ENCODE data around the gene CASKIN1.

CASKIN1 gene

GRCh38 chr16:2236337-2237101 is 40.1 kb upstream of the CASKIN1 start, which contains the start of gene DNASE1L2:
TSS of gene DNASE1L2 (plus strand) at chr16:2236444. CDS start at chr16:2236817, 373 bp downstream.
- no CpG with 5 or more reads among the region's 64 CpGs for WGBS, 2 donors (ENCODE audit: extremely low coverage in 2 of 2, insufficient read length in 2 of 2, insufficient replicate concordance in 1 of 2)
- Histone ChIP-seq H3K27ac (replicated peaks; ENCODE audit: low read length) (no peak within 1 kb of the TSS), H3K9ac (ENCODE audit: low read depth, low read length, poor library complexity) (peak within 1 kb of the TSS; percentile 72), H4K8ac (ENCODE audit: low read depth, low read length) (peak within 1 kb of the TSS; percentile 3), H2BK12ac (ENCODE audit: low read length) (peak within 1 kb of the TSS; percentile 46), H3K18ac (ENCODE audit: low read length) (peak within 1 kb of the TSS; percentile 90), H3K4me1 (ENCODE audit: control insufficient read depth in 2 of 2, insufficient read depth in 1 of 2, low read depth in 1 of 2, low read length in 2 of 2) (peaks cover 0 to 16% of the 10 kb centered on the region in 2 donors), H3K23ac (ENCODE audit: low read depth, low read length, poor library complexity) (peak within 1 kb of the TSS; percentile 80), H3K4me2 (ENCODE audit: insufficient read depth, low read length, poor library complexity, severe bottlenecking) (peak within 1 kb of the TSS; percentile 77), H2BK15ac (ENCODE audit: low read length) (no peak within 1 kb of the TSS), H3K4me3 (ENCODE audit: low read length in 2 of 2) (peak within 1 kb of the TSS in 1 of 2 donors; percentile 67), H2AFZ (ENCODE audit: low read length) (no peak within 1 kb of the TSS), H3K79me1 (ENCODE audit: low read depth, low read length) (peaks cover 10% of the 10 kb centered on the region), H3K27me3 (ENCODE audit: control insufficient read depth in 3 of 3, insufficient read depth in 3 of 3, low read depth in 1 of 3, low read length in 3 of 3) (peaks cover 0 to 22% (median 7%) of the 10 kb centered on the region in 3 experiments), H3K36me3 (replicated peaks in 1 of 2; ENCODE audit: control insufficient read depth in 2 of 2, insufficient read depth in 2 of 2, low read length in 2 of 2) (peaks cover 27 to 77% of the 10 kb centered on the region in 2 donors), H2BK5ac (ENCODE audit: low read length) (peak within 1 kb of the TSS; percentile 82), H3K9me3 (replicated peaks in 1 of 2; ENCODE audit: control insufficient read depth in 2 of 2, insufficient read depth in 1 of 2, low read depth in 1 of 2, low read length in 2 of 2) (peaks cover 0 to 1% of the 10 kb centered on the region in 2 donors), H2BK120ac (ENCODE audit: low read depth, low read length) (no peak within 1 kb of the TSS), H3K4ac (ENCODE audit: low read length) (peak within 1 kb of the TSS; percentile 66), H3K14ac (ENCODE audit: low read length) (peak within 1 kb of the TSS; percentile 56), H2AK5ac (ENCODE audit: low read depth, low read length) (peak within 1 kb of the TSS; percentile 95), H4K91ac (ENCODE audit: low read depth, low read length, poor library complexity) (peak within 1 kb of the TSS; percentile 30)
- peak; percentile 43 for DNase-seq (ENCODE audit: low spot score)

- Histone ChIP-seq H3K27ac (replicated peaks; ENCODE audit: low read length) (no peak overlapping the region), H3K27me3 (ENCODE audit: control insufficient read depth in 3 of 3, insufficient read depth in 3 of 3, low read depth in 1 of 3, low read length in 3 of 3) (peaks cover 0 to 22% (median 7%) of the 10 kb centered on the region in 3 experiments), H3K9me3 (replicated peaks in 1 of 2; ENCODE audit: control insufficient read depth in 2 of 2, insufficient read depth in 1 of 2, low read depth in 1 of 2, low read length in 2 of 2) (peaks cover 0 to 1% of the 10 kb centered on the region in 2 donors), H2BK120ac (ENCODE audit: low read depth, low read length) (no peak overlapping the region), H2BK15ac (ENCODE audit: low read length) (no peak overlapping the region), H3K79me1 (ENCODE audit: low read depth, low read length) (peaks cover 10% of the 10 kb centered on the region), H3K36me3 (replicated peaks in 1 of 2; ENCODE audit: control insufficient read depth in 2 of 2, insufficient read depth in 2 of 2, low read length in 2 of 2) (peaks cover 29 to 79% of the 10 kb centered on the region in 2 donors), H3K4ac (ENCODE audit: low read length) (peak overlapping the region; percentile 66), H3K23ac (ENCODE audit: low read depth, low read length, poor library complexity) (peak overlapping the region; percentile 80), H3K18ac (ENCODE audit: low read length) (no peak overlapping the region), H2BK5ac (ENCODE audit: low read length) (no peak overlapping the region), H2AK5ac (ENCODE audit: low read depth, low read length) (no peak overlapping the region), H3K4me1 (ENCODE audit: control insufficient read depth in 2 of 2, insufficient read depth in 1 of 2, low read depth in 1 of 2, low read length in 2 of 2) (peaks cover 0 to 16% of the 10 kb centered on the region in 2 donors), H3K4me2 (ENCODE audit: insufficient read depth, low read length, poor library complexity, severe bottlenecking) (peak overlapping the region; percentile 11), H3K9ac (ENCODE audit: low read depth, low read length, poor library complexity) (peak overlapping the region; percentile 72), H3K14ac (ENCODE audit: low read length) (peak overlapping the region; percentile 56), H4K91ac (ENCODE audit: low read depth, low read length, poor library complexity) (no peak overlapping the region), H2AFZ (ENCODE audit: low read length) (no peak overlapping the region), H4K8ac (ENCODE audit: low read depth, low read length) (peak overlapping the region; percentile 3), H2BK12ac (ENCODE audit: low read length) (no peak overlapping the region), H3K4me3 (ENCODE audit: low read length in 2 of 2) (no peak overlapping the region)
- no peak for DNase-seq (ENCODE audit: low spot score)
- no CpG with 5 or more reads among the region's 19 CpGs for WGBS, 2 donors (ENCODE audit: extremely low coverage in 2 of 2, insufficient read length in 2 of 2, insufficient replicate concordance in 1 of 2)
These were observed 39.4 kb upstream of the CASKIN1 start for GRCh38 chr16:2235695-2236336.

DNA sequence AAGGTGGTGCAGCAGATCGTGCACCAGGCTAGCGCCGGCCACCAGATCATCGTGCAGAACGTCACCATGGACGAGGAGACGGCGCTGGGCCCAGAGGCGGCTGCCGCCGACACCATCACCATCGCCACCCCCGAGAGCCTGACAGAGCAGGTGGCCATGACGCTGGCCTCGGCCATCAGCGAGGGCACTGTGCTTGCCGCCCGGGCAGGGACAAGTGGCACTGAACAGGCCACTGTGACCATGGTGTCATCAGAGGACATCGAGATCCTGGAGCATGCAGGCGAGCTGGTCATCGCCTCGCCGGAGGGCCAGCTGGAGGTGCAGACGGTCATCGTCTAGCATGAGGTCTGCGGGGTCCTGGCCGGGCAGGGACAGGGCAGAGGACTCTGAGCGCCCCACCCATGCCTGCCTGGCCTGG is 38.8 kb upstream of the CASKIN1 start:
- no peak overlapping the region for H3K14ac ChIP-seq (ENCODE audit: low read length)
- no peak overlapping the region for H2AK5ac ChIP-seq (ENCODE audit: low read depth, low read length)
- H3K23ac ChIP-seq (ENCODE audit: low read depth, low read length, poor library complexity), result peak overlapping the region; percentile 80
- H3K4ac ChIP-seq (ENCODE audit: low read length), result no peak overlapping the region
- peaks cover 12% of the 10 kb centered on the region for H3K79me1 ChIP-seq (ENCODE audit: low read depth, low read length)
- no peak overlapping the region for H2AFZ ChIP-seq (ENCODE audit: low read length)
- peak overlapping the region; percentile 10 for H2BK12ac ChIP-seq (ENCODE audit: low read length)
- H3K18ac ChIP-seq (ENCODE audit: low read length), result no peak overlapping the region
- no peak overlapping the region for H2BK5ac ChIP-seq (ENCODE audit: low read length)
- peaks cover 0 to 16% of the 10 kb centered on the region in 2 donors for H3K4me1 ChIP-seq (ENCODE audit: control insufficient read depth in 2 of 2, insufficient read depth in 1 of 2, low read depth in 1 of 2, low read length in 2 of 2)
- no peak overlapping the region for H4K8ac ChIP-seq (ENCODE audit: low read depth, low read length)
- H4K91ac ChIP-seq (ENCODE audit: low read depth, low read length, poor library complexity), result peak overlapping the region; percentile 30
- H2BK120ac ChIP-seq (ENCODE audit: low read depth, low read length), result no peak overlapping the region
- no peak overlapping the region for H3K4me2 ChIP-seq (ENCODE audit: insufficient read depth, low read length, poor library complexity, severe bottlenecking)
- no CpG with 5 or more reads among the region's 28 CpGs for WGBS, 2 donors (ENCODE audit: extremely low coverage in 2 of 2, insufficient read length in 2 of 2, insufficient replicate concordance in 1 of 2)
- H3K9ac ChIP-seq (ENCODE audit: low read depth, low read length, poor library complexity), result peak overlapping the region; percentile 44
- H3K27ac ChIP-seq (replicated peaks; ENCODE audit: low read length), result no peak overlapping the region
- H3K9me3 ChIP-seq (replicated peaks in 1 of 2; ENCODE audit: control insufficient read depth in 2 of 2, insufficient read depth in 1 of 2, low read depth in 1 of 2, low read length in 2 of 2), result peaks cover 0 to 1% of the 10 kb centered on the region in 2 donors
- peak overlapping the region in 1 of 2 donors; percentile 23 for H3K4me3 ChIP-seq (ENCODE audit: low read length in 2 of 2)
- no peak overlapping the region for H2BK15ac ChIP-seq (ENCODE audit: low read length)
- H3K36me3 ChIP-seq (replicated peaks in 1 of 2; ENCODE audit: control insufficient read depth in 2 of 2, insufficient read depth in 2 of 2, low read length in 2 of 2), result peaks cover 34 to 80% of the 10 kb centered on the region in 2 donors
- DNase-seq (ENCODE audit: low spot score), result no peak
- peaks cover 0 to 22% (median 7%) of the 10 kb centered on the region in 3 experiments for H3K27me3 ChIP-seq (ENCODE audit: control insufficient read depth in 3 of 3, insufficient read depth in 3 of 3, low read depth in 1 of 3, low read length in 3 of 3)

GRCh38 chr16:2234813-2235170 is 38.4 kb upstream of the CASKIN1 start:
- peaks cover 0 to 1% of the 10 kb centered on the region in 2 donors for H3K9me3 ChIP-seq (replicated peaks in 1 of 2; ENCODE audit: control insufficient read depth in 2 of 2, insufficient read depth in 1 of 2, low read depth in 1 of 2, low read length in 2 of 2)
- H4K91ac ChIP-seq (ENCODE audit: low read depth, low read length, poor library complexity), result no peak overlapping the region
- peaks cover 36 to 82% of the 10 kb centered on the region in 2 donors for H3K36me3 ChIP-seq (replicated peaks in 1 of 2; ENCODE audit: control insufficient read depth in 2 of 2, insufficient read depth in 2 of 2, low read length in 2 of 2)
- no peak overlapping the region for H2AFZ ChIP-seq (ENCODE audit: low read length)
- no peak for DNase-seq (ENCODE audit: low spot score)
- H3K4me2 ChIP-seq (ENCODE audit: insufficient read depth, low read length, poor library complexity, severe bottlenecking), result no peak overlapping the region
- peak overlapping the region; percentile 80 for H3K23ac ChIP-seq (ENCODE audit: low read depth, low read length, poor library complexity)
- H2BK15ac ChIP-seq (ENCODE audit: low read length), result no peak overlapping the region
- H3K14ac ChIP-seq (ENCODE audit: low read length), result no peak overlapping the region
- no peak overlapping the region for H2BK5ac ChIP-seq (ENCODE audit: low read length)
- no peak overlapping the region for H3K18ac ChIP-seq (ENCODE audit: low read length)
- peaks cover 14% of the 10 kb centered on the region for H3K79me1 ChIP-seq (ENCODE audit: low read depth, low read length)
- H2AK5ac ChIP-seq (ENCODE audit: low read depth, low read length), result no peak overlapping the region
- no peak overlapping the region for H2BK120ac ChIP-seq (ENCODE audit: low read depth, low read length)
- H3K4ac ChIP-seq (ENCODE audit: low read length), result no peak overlapping the region
- H3K4me1 ChIP-seq (ENCODE audit: control insufficient read depth in 2 of 2, insufficient read depth in 1 of 2, low read depth in 1 of 2, low read length in 2 of 2), result peaks cover 0 to 16% of the 10 kb centered on the region in 2 donors
- H4K8ac ChIP-seq (ENCODE audit: low read depth, low read length), result no peak overlapping the region
- H2BK12ac ChIP-seq (ENCODE audit: low read length), result no peak overlapping the region
- no peak overlapping the region for H3K9ac ChIP-seq (ENCODE audit: low read depth, low read length, poor library complexity)
- H3K27me3 ChIP-seq (ENCODE audit: control insufficient read depth in 3 of 3, insufficient read depth in 3 of 3, low read depth in 1 of 3, low read length in 3 of 3), result peaks cover 0 to 22% (median 7%) of the 10 kb centered on the region in 3 experiments
- no peak overlapping the region for H3K27ac ChIP-seq (replicated peaks; ENCODE audit: low read length)
- H3K4me3 ChIP-seq (ENCODE audit: low read length in 2 of 2), result no peak overlapping the region
- no CpG with 5 or more reads among the region's 18 CpGs for WGBS, 2 donors (ENCODE audit: extremely low coverage in 2 of 2, insufficient read length in 2 of 2, insufficient replicate concordance in 1 of 2)

Data from neuronal stem cell (in vitro differentiated cells).